Esophagus (tissue), 2 donors: Measurements from ENCODE around the gene WNT9A. TPM values are rescaled to one million over a fixed set of nuclear protein-coding genes. Genes with fewer than 3 reads are reported as not detected.

Experiments
- H3K27ac ChIP-seq, 2 donors: one replicate each; pipeline ENCODE4 v1.5.1; 2013; ENCODE audit warnings: low read depth in 2 of 2, mild to moderate bottlenecking in 2 of 2, inconsistent platforms in 1 of 2, low read length in 1 of 2, moderate library complexity in 1 of 2
- H3K27me3 ChIP-seq, 2 donors: one replicate each; pipeline ENCODE4 v1.6.1; 2013; ENCODE audit warnings: low read length in 2 of 2, control low read depth in 1 of 2, mild to moderate bottlenecking in 1 of 2; ENCODE audit not compliant: insufficient read depth in 2 of 2, control insufficient read depth in 1 of 2
- H3K36me3 ChIP-seq, 2 donors: one replicate each; pipeline ENCODE4 v1.6.1; 2013; ENCODE audit warnings: low read length in 1 of 2; ENCODE audit not compliant: control insufficient read depth in 2 of 2, insufficient read depth in 2 of 2
- H3K4me1 ChIP-seq, 2 donors: one replicate each; pipeline ENCODE4 v1.6.1; 2013; ENCODE audit warnings: low read length in 1 of 2; ENCODE audit not compliant: control insufficient read depth in 2 of 2, insufficient read depth in 2 of 2
- H3K4me3 ChIP-seq, 2 donors: one replicate each; pipeline ENCODE4 v1.5.1; 2013; ENCODE audit warnings: low read length in 2 of 2, mild to moderate bottlenecking in 2 of 2, low read depth in 1 of 2, moderate library complexity in 1 of 2
- H3K9me3 ChIP-seq, 2 donors: one replicate each; pipeline ENCODE4 v1.6.1; 2013; ENCODE audit warnings: mild to moderate bottlenecking in 2 of 2, low read depth in 1 of 2, low read length in 1 of 2, moderate library complexity in 1 of 2; ENCODE audit not compliant: control insufficient read depth in 2 of 2, insufficient read depth in 1 of 2
- WGBS, 2 donors: extraction: QIAGEN DNeasy Blood & Tissue Kit; methylation state at CpG; one replicate each; pipeline ENCODE4 v1.1.7; 2013; 5-methylcytosine and 5-hydroxymethylcytosine counted together
- polyA plus RNA-seq, 2 donors: library from polyadenylated mRNA; stranded (reverse); fragments of 200-250 nt; gene quantifications; one replicate each; pipeline ENCODE4 v1.2.3, GENCODE V29; 2013
- donor health status: healthy with polysubstance abuse.
- donor health status: Bipolar disorder and iron deficiency.

WNT9A gene
- polyA plus RNA-seq, 2 donors, result 2.3 to 3.6 TPM

DNA sequence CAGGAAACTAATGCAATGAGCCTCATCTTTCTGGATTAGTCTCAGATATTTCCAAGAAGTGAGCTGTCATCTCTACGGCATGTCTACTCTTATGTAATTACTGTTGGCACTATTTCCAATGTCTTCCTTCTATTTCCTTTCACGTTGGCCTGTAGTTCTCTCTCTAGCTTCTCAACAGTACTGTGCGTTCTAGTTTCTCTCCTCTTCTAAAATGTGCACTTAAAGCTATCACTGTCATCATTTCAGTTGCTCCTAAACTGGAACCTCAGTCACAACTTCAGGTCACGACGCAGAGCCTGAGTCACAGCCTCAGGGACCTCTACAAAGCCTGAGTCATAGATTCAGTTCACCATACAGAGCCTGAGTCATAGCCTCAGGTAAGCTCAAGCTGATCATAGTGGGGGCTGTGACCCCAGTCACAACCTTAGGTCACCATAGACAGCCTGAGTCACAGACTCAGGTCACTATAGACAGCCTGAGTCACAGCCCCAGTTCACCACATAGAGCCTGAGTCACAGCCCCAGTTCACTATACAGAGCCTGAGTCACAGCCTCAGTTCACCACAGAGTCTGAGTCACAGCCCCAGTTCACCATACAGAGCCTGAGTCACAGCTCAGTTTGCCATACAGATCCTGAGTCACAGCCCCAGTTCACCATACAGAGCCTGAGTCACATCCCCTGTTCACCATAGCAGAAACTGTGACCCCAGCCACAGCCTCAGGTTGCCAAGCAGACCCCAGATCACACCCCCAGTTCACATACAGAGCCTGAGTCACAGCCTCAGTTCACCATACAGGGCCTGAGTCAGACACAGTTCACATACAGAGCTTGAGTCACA lies 13.0 kb downstream of the WNT9A start:
- H3K36me3 ChIP-seq, result peaks cover 0 to 2% of the 10 kb centered on the region in 2 donors
- no peaks in the 10 kb centered on the region for H3K27me3 ChIP-seq
- H3K9me3 ChIP-seq, result no peaks in the 10 kb centered on the region
- H3K4me3 ChIP-seq, result no peak overlapping the region
- peaks cover 0 to 5% of the 10 kb centered on the region in 2 donors for H3K4me1 ChIP-seq
- peak overlapping the region; percentile 65 to 97 for H3K27ac ChIP-seq
- 24 to 42% methylated on average over 5 of the region's 5 CpGs for WGBS, 2 donors

DNA sequence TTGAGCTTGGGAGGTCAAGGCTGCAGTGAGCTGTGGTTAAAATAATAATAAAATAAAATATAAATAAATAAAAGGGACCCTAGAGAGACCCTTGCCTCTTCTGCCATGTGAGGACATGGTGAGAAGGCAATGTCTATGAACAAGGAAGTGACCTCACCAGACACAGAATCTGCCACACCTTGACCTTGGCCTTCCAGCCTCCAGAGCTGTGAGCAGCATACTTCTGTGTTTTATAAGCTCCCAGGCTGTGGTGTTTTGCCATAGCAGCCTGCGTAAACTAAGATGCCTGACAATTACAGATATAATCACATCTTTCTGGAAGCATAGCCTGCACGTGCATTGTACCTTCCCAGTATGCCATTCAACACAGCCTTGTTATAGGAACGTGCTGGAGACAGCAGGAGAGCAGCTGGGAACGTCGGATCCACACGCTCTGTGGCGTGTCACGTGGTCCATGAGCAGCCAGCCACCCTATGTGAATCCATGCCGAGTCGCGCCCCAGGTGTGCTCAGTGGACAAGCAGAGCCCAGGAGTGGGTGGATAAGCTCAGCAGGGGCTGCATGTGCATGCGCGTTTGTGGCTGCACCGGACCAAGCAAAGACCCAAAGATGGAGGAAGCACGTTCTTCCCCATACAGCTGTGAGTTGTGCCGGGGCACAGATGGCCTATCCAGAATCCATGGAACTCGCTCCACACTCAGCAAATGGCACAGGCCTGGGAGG lies 17.8 kb downstream of the WNT9A start:
- Histone ChIP-seq H3K9me3 (no peaks in the 10 kb centered on the region), H3K27me3 (no peaks in the 10 kb centered on the region), H3K27ac (no peak overlapping the region), H3K4me3 (no peak overlapping the region), H3K36me3 (peaks cover 0 to 2% of the 10 kb centered on the region in 2 donors), H3K4me1 (peaks cover 0 to 18% of the 10 kb centered on the region in 2 donors)
- WGBS, 2 donors, result 90 to 95% methylated on average over 17 of the region's 17 CpGs

GRCh38 chr1:227928811-227929375 lies 18.8 kb downstream of the WNT9A start:
- Histone ChIP-seq H3K4me1 (peaks cover 0 to 22% of the 10 kb centered on the region in 2 donors), H3K27me3 (no peaks in the 10 kb centered on the region), H3K4me3 (no peak overlapping the region), H3K9me3 (no peaks in the 10 kb centered on the region), H3K36me3 (peaks cover 0 to 2% of the 10 kb centered on the region in 2 donors), H3K27ac (no peak overlapping the region)
- 85 to 86% methylated on average over 12 of the region's 12 CpGs for WGBS, 2 donors

DNA sequence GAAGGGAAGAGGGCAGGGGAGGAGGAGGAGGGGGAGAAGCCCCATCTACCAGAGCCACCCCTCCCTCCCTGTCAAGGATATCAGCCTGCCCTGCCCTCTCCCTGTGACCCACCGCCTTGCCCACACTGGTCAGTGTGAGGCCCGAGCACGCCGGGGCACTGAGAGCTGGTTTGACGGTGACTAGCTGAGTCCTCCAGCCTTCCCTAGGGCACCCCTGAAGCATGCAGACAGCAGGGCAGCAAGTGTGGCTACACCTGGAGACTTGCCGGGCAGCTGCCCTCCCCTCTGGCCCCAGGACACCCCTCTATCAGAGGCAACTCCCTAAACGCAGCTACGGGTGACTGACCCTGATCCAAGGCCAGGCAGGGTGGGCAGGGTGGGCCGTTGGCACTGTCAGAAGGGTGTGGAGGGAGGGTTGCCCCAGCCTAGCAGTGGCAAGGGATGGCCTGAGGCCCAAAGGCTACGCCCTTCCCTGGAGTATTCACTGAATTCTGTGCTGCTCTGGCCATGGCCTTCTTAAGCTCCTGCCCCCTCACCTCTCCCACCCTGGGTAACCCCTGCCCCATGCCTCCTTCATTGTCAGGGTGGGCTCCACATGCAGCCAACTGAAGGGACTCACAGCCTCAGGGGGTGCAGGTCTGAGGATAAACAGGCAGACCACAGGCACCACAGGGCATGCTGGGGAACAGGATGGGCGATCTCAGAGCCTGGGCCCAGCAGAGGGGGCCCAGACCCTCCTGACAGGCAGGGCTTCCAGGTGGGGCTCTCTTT lies 19.6 kb downstream of the WNT9A start:
- H3K27ac ChIP-seq, result no peak overlapping the region
- H3K9me3 ChIP-seq, result no peaks in the 10 kb centered on the region
- WGBS, 2 donors, result 66 to 74% methylated on average over 11 of the region's 11 CpGs
- H3K36me3 ChIP-seq, result peaks cover 0 to 4% of the 10 kb centered on the region in 2 donors
- no peak overlapping the region for H3K4me3 ChIP-seq
- peaks cover 0 to 22% of the 10 kb centered on the region in 2 donors for H3K4me1 ChIP-seq
- no peaks in the 10 kb centered on the region for H3K27me3 ChIP-seq

- Histone ChIP-seq H3K4me1 (peaks cover 0 to 22% of the 10 kb centered on the region in 2 donors), H3K36me3 (peaks cover 0 to 5% of the 10 kb centered on the region in 2 donors), H3K4me3 (no peak overlapping the region), H3K9me3 (no peaks in the 10 kb centered on the region), H3K27me3 (no peaks in the 10 kb centered on the region), H3K27ac (no peak overlapping the region)
- 85 to 92% methylated on average over 20 of the region's 20 CpGs for WGBS, 2 donors
Measured at GRCh38 chr1:227926896-227927885, 20.5 kb downstream of the WNT9A start.

DNA sequence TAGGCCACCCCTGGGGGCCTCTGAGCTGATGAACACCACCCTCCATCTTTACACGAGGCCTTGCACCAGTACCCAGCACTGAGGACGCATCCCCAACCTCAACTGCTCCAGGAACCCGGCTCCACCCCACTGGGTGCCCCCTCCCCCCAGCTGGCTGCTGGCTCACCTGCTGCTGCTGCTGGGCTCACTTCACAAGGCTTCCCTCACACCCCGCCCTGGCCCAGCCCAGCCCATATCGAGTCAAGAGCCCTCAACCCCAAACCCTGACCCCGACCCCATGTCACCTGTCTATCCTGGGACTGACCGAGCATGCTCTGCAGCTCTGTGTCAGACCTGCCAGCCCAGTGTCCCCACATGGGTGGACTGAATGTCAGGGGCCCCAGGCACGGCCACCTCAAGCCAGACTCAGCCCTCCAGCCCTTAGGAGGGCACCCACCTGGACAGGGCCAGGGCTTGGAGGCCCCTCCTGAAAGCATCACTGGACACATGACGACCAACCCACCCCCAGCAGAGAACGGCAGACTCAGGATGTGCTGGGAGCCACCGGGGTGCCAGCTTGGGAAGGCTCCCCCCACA lies 21.4 kb downstream of the WNT9A start:
- Histone ChIP-seq H3K9me3 (no peaks in the 10 kb centered on the region), H3K36me3 (peaks cover 0 to 10% of the 10 kb centered on the region in 2 donors), H3K27me3 (no peaks in the 10 kb centered on the region), H3K4me3 (no peak overlapping the region), H3K27ac (no peak overlapping the region), H3K4me1 (peaks cover 0 to 22% of the 10 kb centered on the region in 2 donors)
- WGBS, 2 donors, result 87 to 88% methylated on average over 11 of the region's 11 CpGs

DNA sequence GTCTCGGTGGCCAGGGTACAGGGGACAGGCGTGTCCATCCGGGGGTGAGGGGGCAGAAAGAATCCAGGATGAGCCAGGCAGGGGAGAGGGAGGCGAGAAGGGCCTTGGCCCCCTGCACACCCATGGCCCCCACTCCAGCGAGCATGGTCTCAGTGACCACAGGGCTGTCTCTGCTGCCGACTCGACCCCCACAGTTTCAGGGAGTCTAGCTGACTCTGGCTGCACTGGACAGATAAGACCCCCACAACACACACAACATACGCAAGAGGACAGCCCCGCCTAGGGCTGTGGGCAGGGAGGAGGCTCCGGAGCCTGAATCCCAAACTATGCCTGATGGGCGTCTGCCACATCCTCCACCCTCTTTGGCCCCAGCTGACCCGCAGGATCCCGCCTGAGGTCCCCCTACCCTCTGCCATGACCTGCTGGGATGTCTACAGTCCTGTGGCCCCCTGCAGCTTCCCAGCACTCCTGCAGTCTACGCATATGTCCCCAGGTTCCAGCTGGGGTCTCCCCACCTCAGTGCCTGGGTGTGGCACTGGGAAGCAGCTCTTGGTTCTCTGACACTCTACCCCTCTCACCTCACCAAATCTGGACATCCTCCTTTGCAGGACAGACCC lies 22.0 kb downstream of the WNT9A start:
- 86 to 91% methylated on average over 12 to 14 of the region's 14 CpGs for WGBS, 2 donors
- Histone ChIP-seq H3K4me1 (peaks cover 0 to 22% of the 10 kb centered on the region in 2 donors), H3K9me3 (peaks cover 0 to 3% of the 10 kb centered on the region in 2 donors), H3K4me3 (no peak overlapping the region), H3K36me3 (peaks cover 0 to 16% of the 10 kb centered on the region in 2 donors), H3K27ac (no peak overlapping the region), H3K27me3 (no peaks in the 10 kb centered on the region)
